AG04449 (cell line): Measurements from ENCODE around the gene PPFIA1.

Source experiments
- CTCF ChIA-PET: fragments of 350-600 bp; formaldehyde crosslinking; extraction: SDS; loops from one replicate; lab custom pipeline; 2021; ENCODE audit warnings: antibody characterized with exemption; lab: Yijun Ruan, JAX
- POLR2A ChIA-PET: fragments of 400-600, 350-600 bp; formaldehyde crosslinking; extraction: SDS; loops from one replicate; lab custom pipeline; 2020; ENCODE audit warnings: antibody characterized with exemption, inconsistent platforms; lab: Yijun Ruan, JAX
- DNase-seq: peaks from one replicate; pipeline ENCODE4 v3.0.0-alpha.2; 2010; ENCODE audit warnings: low read depth, low spot score
- H3K4me3 ChIP-seq: 2 replicates; pipeline ENCODE4 v1.5.1; 2011; ENCODE audit warnings: low read depth, mild to moderate bottlenecking, control low read depth, low read length
- CTCF ChIP-seq: IDR thresholded peaks from one replicate; pipeline ENCODE4 v1.5.1; 2011; ENCODE audit warnings: mild to moderate bottlenecking, moderate library complexity, low read length, control low read depth, inconsistent platforms; ENCODE audit not compliant: insufficient read depth; ENCODE audit errors: missing control alignments

PPFIA1 gene

GRCh38 chr11:70348608-70349007 lies 78.1 kb downstream of the PPFIA1 start:
- no peak overlapping the region for H3K4me3 ChIP-seq
- CTCF ChIA-PET: interaction anchor here (0.7 to 1.2 kb wide), 3 partner anchors 10 to 46 kb away, joined by 3 read pairs; no protein-coding TSS in a partner anchor
- POLR2A ChIA-PET: no interaction called here
- DNase-seq: no peak
- no peak for TF ChIP-seq CTCF

- no peak overlapping the region for H3K4me3 ChIP-seq
- CTCF ChIA-PET: interaction anchor here (1.5 to 1.7 kb wide), 2 partner anchors 14 to 16 kb away, joined by 4 to 5 read pairs; no protein-coding TSS in a partner anchor
- TF ChIP-seq CTCF: no peak
- POLR2A ChIA-PET: no interaction called here
- no peak for DNase-seq
These were observed 81.2 kb downstream of the PPFIA1 start for GRCh38 chr11:70351646-70352045.

GRCh38 chr11:70352100-70352499 lies 81.6 kb downstream of the PPFIA1 start:
- CTCF ChIA-PET: interaction anchor here (1.5 to 1.7 kb wide), 2 partner anchors 14 to 16 kb away, joined by 4 to 5 read pairs; no protein-coding TSS in a partner anchor
- no peak overlapping the region for H3K4me3 ChIP-seq
- no peak for TF ChIP-seq CTCF
- no peak for DNase-seq
- POLR2A ChIA-PET: no interaction called here

- ChIA-PET CTCF (interaction anchor here (1.5 to 1.7 kb wide), 2 partner anchors 14 to 15 kb away, joined by 4 to 5 read pairs; no protein-coding TSS in a partner anchor), POLR2A (no interaction called here)
- TF ChIP-seq CTCF: no peak
- DNase-seq: no peak
- no peak overlapping the region for H3K4me3 ChIP-seq
These were observed 82.1 kb downstream of the PPFIA1 start for GRCh38 chr11:70352601-70353000.

- TF ChIP-seq CTCF: no peak
- no peak overlapping the region for H3K4me3 ChIP-seq
- ChIA-PET CTCF (interaction anchor here (1.7 kb wide), 1 partner anchor 15 kb away, joined by 4 read pairs; no protein-coding TSS in a partner anchor), POLR2A (no interaction called here)
- no peak for DNase-seq
These were observed 82.8 kb downstream of the PPFIA1 start for GRCh38 chr11:70353329-70353728.

GRCh38 chr11:70353900-70354568 lies 83.5 kb downstream of the PPFIA1 start:
- no peak for DNase-seq
- no peak for TF ChIP-seq CTCF
- POLR2A ChIA-PET: no interaction called here
- CTCF ChIA-PET: no interaction called here
- no peak overlapping the region for H3K4me3 ChIP-seq
